ENCODE data around the gene GABARAPL2. TPM values are rescaled to one million over a fixed set of nuclear protein-coding genes. Genes with fewer than 3 reads are reported as not detected.

The GABARAPL2 gene
- total RNA-seq, 1 donor from 2014 or later, result 90.3 TPM

DNA sequence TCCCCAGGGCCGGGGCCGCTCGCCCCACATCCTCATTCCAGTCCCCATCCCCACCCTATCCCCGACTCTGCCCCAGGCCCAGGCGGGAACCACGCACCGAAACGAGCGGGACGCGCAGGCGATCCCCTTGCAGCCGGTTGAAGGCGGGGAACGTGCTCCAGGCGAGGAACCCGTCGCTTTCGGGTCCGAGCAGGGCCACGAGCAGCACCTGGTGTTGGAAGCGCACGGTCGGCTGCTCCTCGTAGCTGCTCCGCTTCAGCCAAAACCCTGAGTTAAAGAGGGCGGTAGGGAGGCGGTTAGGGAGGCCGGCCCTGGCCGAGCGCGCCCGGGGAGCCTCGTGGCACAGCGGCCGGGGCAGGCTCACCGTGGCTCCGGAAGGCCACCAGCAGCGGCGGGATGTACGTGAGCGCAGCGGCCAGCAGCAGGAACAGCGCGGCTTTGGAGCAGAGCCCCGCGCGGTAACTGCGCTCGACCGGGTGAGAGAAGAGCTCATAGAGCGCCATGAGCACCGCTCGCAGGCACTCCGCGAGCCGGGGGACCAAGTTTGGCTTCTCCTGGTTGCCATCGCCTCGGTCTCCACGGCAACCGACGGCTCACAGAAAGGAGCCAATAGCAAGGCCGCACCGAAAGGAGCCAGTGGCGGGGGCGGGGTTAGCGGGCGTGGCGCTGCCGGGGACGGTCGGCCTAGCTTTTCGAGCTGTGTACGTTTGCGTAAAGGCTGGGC lies 10.3 kb upstream of the GABARAPL2 start, which contains the start of gene TMEM231:
Gene TMEM231, minus strand, starts transcription at position 546 of the 724 bp plus-strand sequence. Its CDS starts 43 bp downstream, at position 503.
- peaks cover 24% of the 10 kb centered on the region for H3K4me1 Mint-ChIP-seq (ENCODE audit: unreplicated experiment)
- no peaks in the 10 kb centered on the region for H3K27me3 Mint-ChIP-seq (ENCODE audit: unreplicated experiment)
- TF ChIP-seq, protein P1, sequence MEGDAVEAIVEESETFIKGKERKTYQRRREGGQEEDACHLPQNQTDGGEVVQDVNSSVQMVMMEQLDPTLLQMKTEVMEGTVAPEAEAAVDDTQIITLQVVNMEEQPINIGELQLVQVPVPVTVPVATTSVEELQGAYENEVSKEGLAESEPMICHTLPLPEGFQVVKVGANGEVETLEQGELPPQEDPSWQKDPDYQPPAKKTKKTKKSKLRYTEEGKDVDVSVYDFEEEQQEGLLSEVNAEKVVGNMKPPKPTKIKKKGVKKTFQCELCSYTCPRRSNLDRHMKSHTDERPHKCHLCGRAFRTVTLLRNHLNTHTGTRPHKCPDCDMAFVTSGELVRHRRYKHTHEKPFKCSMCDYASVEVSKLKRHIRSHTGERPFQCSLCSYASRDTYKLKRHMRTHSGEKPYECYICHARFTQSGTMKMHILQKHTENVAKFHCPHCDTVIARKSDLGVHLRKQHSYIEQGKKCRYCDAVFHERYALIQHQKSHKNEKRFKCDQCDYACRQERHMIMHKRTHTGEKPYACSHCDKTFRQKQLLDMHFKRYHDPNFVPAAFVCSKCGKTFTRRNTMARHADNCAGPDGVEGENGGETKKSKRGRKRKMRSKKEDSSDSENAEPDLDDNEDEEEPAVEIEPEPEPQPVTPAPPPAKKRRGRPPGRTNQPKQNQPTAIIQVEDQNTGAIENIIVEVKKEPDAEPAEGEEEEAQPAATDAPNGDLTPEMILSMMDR (IDR thresholded peaks at IDR 0.05), result no peak
- H3K27ac Mint-ChIP-seq (ENCODE audit: unreplicated experiment), result peak within 1 kb of the TSS; percentile 99
- DNase-seq (ENCODE audit: extremely low spot score, unreplicated experiment), result peak; percentile 97
- peak within 1 kb of the TSS; percentile 97 for H3K4me3 Mint-ChIP-seq (ENCODE audit: unreplicated experiment)
- no peaks in the 10 kb centered on the region for H3K9me3 Mint-ChIP-seq (ENCODE audit: unreplicated experiment)
- no peaks in the 10 kb centered on the region for H3K36me3 Mint-ChIP-seq (ENCODE audit: unreplicated experiment)

- TF ChIP-seq, protein P1 (IDR thresholded peaks at IDR 0.05), result no peak
These were observed 9.7 kb upstream of the GABARAPL2 start for GRCh38 chr16:75556431-75556950.

GRCh38 chr16:75558846-75559401 lies 7.3 kb upstream of the GABARAPL2 start:
- Mint-ChIP-seq H3K27me3 (ENCODE audit: unreplicated experiment) (peaks cover 16% of the 10 kb centered on the region), H3K36me3 (ENCODE audit: unreplicated experiment) (no peaks in the 10 kb centered on the region), H3K9me3 (ENCODE audit: unreplicated experiment) (no peaks in the 10 kb centered on the region), H3K4me3 (ENCODE audit: unreplicated experiment) (no peak overlapping the region), H3K4me1 (ENCODE audit: unreplicated experiment) (peaks cover 24% of the 10 kb centered on the region), H3K27ac (ENCODE audit: unreplicated experiment) (no peak overlapping the region)
- TF ChIP-seq, protein P1 (IDR thresholded peaks at IDR 0.05), result no peak
- no peak for DNase-seq (ENCODE audit: extremely low spot score, unreplicated experiment)

More at GRCh38 chr16:75556431-75556950, 9.7 kb upstream of the GABARAPL2 start:
- H3K4me3 Mint-ChIP-seq (ENCODE audit: unreplicated experiment), result peak overlapping the region; percentile 97
- H3K36me3 Mint-ChIP-seq (ENCODE audit: unreplicated experiment), result no peaks in the 10 kb centered on the region
- no peaks in the 10 kb centered on the region for H3K9me3 Mint-ChIP-seq (ENCODE audit: unreplicated experiment)
- peak overlapping the region; percentile 99 for H3K27ac Mint-ChIP-seq (ENCODE audit: unreplicated experiment)
- H3K27me3 Mint-ChIP-seq (ENCODE audit: unreplicated experiment), result no peaks in the 10 kb centered on the region
- no peak for DNase-seq (ENCODE audit: extremely low spot score, unreplicated experiment)
- peaks cover 24% of the 10 kb centered on the region for H3K4me1 Mint-ChIP-seq (ENCODE audit: unreplicated experiment)

DNA sequence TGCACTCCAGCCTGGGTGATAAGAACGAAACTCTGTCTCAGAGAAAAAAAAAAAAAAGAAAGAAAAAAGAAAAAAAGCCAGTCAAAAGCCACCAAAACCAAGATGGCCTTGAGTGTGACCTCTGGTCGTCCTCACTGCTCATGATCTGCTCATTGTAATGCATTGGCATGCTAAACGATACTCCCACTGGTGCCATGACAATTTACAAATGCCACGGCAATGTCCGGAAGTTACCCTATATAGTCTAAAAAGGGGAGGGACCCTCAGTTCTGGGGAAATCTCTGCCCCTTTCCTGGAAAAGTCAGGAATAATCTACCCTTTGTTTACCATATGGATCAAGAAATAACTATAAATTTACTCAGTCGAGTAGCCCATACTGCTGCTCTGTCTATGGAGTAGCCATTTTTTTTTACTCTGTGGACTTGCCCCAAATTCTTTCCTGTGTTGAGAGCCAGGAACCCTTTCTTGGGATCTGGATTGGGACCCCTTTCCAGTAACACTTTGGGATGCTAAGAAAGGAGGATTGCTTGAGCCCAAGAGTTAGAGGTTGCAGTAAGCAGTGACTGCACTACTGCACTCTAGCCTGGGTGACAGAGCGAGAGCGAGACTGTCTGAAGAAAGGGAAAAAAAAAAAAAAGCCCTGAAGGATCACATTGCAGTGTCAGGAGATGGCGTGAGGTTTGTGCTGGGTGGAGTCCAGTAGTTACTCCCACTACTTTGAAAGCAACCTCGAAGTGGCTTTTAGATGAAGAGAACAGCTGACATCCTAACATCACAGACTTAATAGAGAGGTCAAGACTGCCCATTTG lies 6.4 kb upstream of the GABARAPL2 start:
- Mint-ChIP-seq H3K36me3 (ENCODE audit: unreplicated experiment) (no peaks in the 10 kb centered on the region), H3K4me3 (ENCODE audit: unreplicated experiment) (peak overlapping the region; percentile 38), H3K27me3 (ENCODE audit: unreplicated experiment) (peaks cover 23% of the 10 kb centered on the region), H3K9me3 (ENCODE audit: unreplicated experiment) (no peaks in the 10 kb centered on the region), H3K4me1 (ENCODE audit: unreplicated experiment) (peaks cover 22% of the 10 kb centered on the region), H3K27ac (ENCODE audit: unreplicated experiment) (peak overlapping the region; percentile 54)
- DNase-seq (ENCODE audit: extremely low spot score, unreplicated experiment), result no peak
- TF ChIP-seq, protein P1 (IDR thresholded peaks at IDR 0.05), result no peak
